ENCODE results near the gene SRSF8. TPM values are rescaled to one million over a fixed set of nuclear protein-coding genes. Genes with fewer than 3 reads are reported as not detected.

SRSF8 gene
- total RNA-seq, 1 donor from 2014 or later, result 35.1 TPM

- H3K9me3 ChIP-seq, result no peaks in the 10 kb centered on the region
- no peak overlapping the region for H3K4me3 ChIP-seq
- no peaks in the 10 kb centered on the region for H3K36me3 ChIP-seq
- no peaks in the 10 kb centered on the region for H3K27me3 ChIP-seq
- no peak for DNase-seq (ENCODE audit: extremely low spot score in 2 of 2)
- peaks cover 23% of the 10 kb centered on the region for H3K4me1 ChIP-seq
- H3K27ac ChIP-seq, result no peak overlapping the region
- intact Hi-C loops (cut with DNase I), result no loop called here
- no peak for TF ChIP-seq POLR2AphosphoS5 (IDR thresholded peaks at IDR 0.05; ENCODE audit: insufficient read depth in 1 of 2, low read depth in 1 of 2)
- no peak for TF ChIP-seq CTCF (IDR thresholded peaks at IDR 0.05)
- no peak for TF ChIP-seq POLR2A (IDR thresholded peaks at IDR 0.05)
Observed at GRCh38 chr11:95115597-95115996, 48.9 kb downstream of the SRSF8 start.

- intact Hi-C loops (cut with DNase I), result no loop called here
- Histone ChIP-seq H3K27me3 (no peaks in the 10 kb centered on the region), H3K27ac (no peak overlapping the region), H3K9me3 (no peaks in the 10 kb centered on the region), H3K36me3 (no peaks in the 10 kb centered on the region), H3K4me3 (no peak overlapping the region), H3K4me1 (peaks cover 17% of the 10 kb centered on the region)
- no peak for TF ChIP-seq CTCF (IDR thresholded peaks at IDR 0.05)
- TF ChIP-seq POLR2A (IDR thresholded peaks at IDR 0.05), result no peak
- TF ChIP-seq POLR2AphosphoS5 (IDR thresholded peaks at IDR 0.05; ENCODE audit: insufficient read depth in 1 of 2, low read depth in 1 of 2), result no peak
- no peak for DNase-seq (ENCODE audit: extremely low spot score in 2 of 2)
Observed at GRCh38 chr11:95119361-95120060, 52.8 kb downstream of the SRSF8 start.

Other genes starting within 250 kb of the SRSF8 start
- gene CWC15, start 93.4 kb upstream of the SRSF8 start, total RNA-seq, result 38.1 TPM
- gene KDM4D, start 93.2 kb upstream of the SRSF8 start, total RNA-seq, result 0.25 TPM
- not detected for gene KDM4E, start 41.7 kb upstream of the SRSF8 start, total RNA-seq
- gene KDM4F, start 17.5 kb upstream of the SRSF8 start, total RNA-seq, result not detected
- 47.9 TPM for gene ENDOD1, start 22.9 kb downstream of the SRSF8 start, total RNA-seq
- 28.2 TPM for gene SESN3, start 164.3 kb downstream of the SRSF8 start, total RNA-seq

Measured in vagina (tissue), 2 donors.